Measurements from ENCODE around the gene RAB11FIP2.

Gene RAB11FIP2

DNA sequence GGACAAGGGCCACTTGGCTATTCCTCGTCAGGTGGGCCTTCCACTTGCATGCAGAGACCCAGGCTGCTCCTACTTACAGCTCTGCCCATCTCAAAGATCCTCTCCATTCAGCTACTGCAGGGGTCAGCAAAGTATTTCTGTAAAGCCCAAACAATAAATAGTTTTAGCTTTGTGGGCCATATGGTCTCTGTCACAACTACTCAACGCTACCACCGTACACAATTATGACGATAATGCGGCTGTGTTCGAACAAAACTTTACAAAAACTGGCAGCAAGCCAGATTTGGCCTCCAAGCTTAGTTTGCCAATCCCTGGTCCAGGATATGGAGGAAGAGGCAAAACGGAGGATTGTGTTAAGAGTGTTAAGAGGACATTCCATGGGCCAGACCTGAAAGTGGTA lies 12.8 kb downstream of the RAB11FIP2 start:
- DNase-seq (ENCODE audit: low spot score): no peak

DNA sequence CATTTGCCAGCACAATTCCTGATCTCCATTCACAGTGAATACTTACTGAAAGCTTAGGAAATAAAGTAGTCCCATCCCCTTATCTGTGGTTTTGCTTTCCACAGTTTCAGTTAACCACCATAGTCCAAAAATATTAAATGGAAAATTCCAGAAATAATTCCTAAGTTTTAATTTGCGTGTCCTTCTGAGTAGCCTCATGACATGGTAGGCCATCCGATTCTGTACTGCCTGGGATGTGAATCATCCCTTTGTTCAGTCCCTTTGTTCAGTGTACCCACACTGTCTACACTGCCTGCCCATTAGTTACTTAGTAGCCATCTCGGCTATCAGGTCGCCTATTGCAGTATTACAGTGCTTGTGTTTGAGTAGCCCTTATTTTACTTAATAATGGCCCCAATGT lies 14.2 kb downstream of the RAB11FIP2 start:
- DNase-seq (ENCODE audit: low spot score): no peak

DNA sequence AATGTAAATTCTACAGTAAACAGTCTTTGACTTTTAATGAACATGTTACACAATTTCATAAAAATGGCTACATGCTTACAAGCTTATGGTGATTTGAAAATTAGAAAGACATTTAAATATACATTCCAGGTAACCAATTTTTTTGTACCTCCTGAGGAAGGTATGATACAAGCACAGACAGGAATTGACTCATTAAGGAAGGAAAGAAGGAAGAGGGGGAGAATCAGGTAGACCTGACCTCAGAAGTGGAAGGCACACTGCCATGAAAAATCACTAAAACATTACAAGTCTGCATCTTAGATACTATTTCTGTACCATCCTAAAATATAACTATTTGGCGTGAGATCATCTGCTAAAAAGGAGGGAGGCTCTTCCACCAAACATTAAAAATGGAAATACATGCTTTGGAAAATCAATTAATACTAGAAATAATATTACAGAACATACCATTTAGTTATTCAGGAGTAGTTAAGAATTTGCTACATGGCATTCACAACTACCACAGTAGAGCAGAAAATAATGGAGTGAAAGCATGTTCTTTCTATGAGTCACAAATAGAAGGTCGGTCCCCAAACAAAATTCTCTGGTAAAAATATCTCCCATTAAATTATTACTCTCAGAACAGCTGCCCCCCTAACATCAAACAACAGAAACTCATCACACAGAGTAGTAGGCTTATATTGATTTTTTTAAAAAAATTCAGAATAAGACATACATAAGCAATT lies 15.2 kb downstream of the RAB11FIP2 start:
- DNase-seq (ENCODE audit: low spot score): no peak

DNA sequence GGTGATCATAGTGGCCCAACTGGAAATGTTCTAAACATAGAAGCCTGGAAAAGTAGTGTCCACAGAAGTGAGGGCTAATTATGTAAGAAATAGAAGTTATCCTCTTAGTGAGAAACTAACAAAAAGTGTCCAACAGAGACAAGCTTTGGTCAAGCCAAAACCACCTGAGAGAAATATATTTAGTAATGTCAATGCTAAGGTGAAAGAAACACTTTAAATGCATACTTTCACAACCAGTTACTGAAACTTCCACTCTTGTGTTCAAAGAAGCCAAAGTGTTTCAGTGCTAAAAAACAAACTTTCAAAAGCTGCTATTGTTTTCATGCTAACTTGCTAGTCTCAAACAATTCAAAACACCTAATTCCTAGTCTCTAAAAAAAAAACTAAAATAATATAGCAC lies 18.1 kb downstream of the RAB11FIP2 start:
- DNase-seq (ENCODE audit: low spot score): no peak

DNA sequence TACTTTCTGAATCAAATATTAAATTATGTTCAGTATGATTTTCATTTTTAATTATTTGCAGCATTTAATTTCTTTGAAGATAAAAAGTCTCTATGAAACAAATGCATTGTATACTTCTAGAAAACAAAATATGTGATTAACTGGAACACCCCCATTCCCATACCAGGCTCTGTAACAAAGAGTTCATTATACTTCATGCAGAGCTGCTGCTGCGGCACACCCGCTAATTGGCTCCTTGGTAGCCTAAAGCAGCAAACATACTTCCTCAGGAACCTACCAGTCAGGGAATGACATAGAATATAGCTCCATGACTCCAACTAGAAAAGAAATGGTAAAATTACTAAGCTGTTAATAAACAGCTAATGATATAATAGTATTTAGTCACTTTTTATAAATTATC lies 19.3 kb downstream of the RAB11FIP2 start:
- DNase-seq (ENCODE audit: low spot score): no peak

DNA sequence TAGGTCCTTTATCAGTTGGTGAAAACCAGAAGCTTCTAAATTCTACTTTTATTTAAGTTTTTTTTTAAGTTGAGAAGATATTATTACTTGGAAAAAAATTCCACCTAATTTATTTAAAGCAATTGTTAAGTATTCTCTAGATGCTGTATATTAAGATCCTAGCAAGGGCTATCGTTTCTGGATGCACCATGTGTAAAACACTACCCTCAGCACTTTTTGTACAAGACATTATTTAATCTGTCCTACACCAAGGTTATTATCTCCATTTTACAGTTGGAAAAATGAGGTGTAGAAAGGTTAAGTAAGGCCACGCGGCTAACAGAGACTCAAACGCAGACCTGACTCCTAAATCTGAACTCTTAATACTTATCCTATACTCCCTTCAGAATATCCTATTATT lies 19.8 kb downstream of the RAB11FIP2 start:
- no peak for DNase-seq (ENCODE audit: low spot score)

DNA sequence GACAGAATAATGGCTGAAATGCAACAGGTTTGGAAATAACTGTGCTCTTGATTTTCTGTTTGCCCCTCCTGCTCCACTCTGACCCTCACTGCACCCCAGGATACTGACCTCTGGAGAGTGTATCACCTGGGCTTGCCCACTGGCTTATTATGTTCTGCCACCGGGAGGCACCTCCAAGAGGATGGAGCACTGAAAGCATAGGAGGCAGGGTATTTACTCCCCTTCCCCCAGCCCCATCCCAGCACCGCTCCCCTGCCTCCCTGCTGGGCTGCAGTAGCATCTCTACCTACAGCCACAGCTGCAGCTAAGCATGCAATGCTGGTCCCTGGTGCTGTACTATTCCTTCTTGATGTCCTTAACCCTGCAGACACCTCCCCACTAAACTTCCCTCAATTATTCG lies 26.4 kb downstream of the RAB11FIP2 start:
- no peak for DNase-seq (ENCODE audit: low spot score)

DNA sequence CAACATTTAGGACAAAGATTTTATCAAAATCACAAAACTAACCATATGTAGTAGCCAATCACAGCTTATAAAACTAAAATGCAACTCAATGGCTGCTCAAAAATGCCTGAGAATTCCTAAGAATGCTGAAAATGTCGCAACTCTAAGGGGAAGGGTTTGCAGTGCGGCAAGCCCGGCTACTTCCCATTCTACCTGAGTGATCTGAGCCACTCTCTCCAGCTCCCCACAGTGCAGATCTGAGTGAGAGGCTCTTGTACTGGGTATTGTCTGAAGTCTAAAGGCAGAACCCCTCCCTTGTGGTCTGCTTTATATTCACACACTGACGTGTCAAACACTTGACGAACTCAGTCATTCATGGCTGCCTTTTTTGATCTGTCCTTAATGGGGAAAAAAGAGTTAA lies 28.9 kb downstream of the RAB11FIP2 start:
- no peak for DNase-seq (ENCODE audit: low spot score)

DNA sequence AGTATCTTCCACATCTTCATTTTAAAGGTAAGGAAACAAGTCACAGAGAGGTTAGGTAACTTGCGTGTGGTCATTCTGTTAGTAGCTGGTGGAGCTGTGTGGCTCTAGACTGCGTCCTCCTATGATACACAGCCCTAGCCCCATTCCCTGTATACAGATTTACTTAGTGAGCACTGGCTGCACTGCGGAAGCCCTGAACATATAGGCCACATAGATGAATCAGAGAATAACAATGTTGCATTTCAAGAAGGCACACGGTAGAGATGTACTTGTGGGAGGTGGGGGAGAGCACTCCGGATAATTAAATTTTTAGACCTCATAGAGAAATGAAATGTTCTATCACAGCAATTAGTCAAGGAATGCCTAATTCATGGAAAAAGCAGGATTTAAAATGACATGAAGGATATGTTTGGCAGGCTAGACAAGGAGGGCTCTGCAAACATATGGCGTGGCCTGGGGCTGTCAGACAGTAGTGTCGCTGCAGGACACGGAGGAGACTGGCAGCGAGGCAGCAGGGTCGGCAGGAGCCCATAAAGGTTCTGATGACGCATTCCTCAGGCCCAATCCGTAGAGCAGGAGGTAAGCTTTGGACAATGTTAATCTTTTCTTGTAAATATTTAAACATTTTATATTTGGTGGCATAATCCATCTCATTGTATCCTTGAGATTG lies 29.5 kb downstream of the RAB11FIP2 start:
- no peak for DNase-seq (ENCODE audit: low spot score)

DNA sequence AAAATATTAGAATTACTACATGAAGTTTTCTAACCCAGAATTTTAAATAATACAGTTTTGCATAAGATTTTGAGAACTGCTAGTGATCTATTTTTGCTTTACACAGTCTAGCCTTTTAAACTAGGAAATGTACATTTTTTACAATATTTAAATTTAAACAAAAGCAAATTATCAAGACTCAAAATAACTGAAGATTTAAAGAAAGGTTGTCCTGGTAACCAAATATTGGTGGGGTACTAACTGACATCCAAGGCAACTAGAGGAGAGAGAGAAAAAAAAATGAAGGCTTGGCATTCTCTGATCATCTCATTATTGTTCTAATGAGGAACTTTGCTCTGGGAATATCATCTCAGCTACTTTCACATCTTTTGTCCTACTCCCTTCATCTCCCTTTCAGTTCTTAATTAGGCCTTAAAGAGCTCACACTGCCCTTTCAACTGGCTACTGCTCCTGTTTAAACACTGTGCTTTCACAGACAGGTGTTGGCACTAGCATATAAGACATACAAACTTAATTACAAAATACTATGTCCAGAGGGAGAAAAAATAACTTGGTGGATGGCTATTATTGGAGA lies 33.7 kb downstream of the RAB11FIP2 start:
- DNase-seq (ENCODE audit: low spot score): no peak

DNA sequence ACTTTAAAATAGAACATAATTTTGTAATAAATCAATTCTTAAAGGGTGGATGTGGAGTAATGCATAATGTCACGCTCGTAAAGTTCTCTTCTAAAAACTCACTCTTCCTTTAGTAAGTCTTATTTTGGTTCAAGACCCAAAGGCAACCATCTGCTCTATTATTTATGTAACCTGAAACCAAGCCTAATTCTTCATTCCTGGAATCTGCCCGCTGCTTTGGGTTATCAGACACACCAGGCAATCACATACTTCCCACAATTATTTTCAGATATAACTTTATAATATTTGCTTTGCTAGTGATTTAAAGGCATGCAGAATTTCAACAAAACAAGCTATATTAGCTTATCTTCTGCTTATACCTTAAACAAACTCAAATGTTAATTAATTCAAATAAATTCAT lies 39.0 kb downstream of the RAB11FIP2 start:
- no peak for DNase-seq (ENCODE audit: low spot score)

DNA sequence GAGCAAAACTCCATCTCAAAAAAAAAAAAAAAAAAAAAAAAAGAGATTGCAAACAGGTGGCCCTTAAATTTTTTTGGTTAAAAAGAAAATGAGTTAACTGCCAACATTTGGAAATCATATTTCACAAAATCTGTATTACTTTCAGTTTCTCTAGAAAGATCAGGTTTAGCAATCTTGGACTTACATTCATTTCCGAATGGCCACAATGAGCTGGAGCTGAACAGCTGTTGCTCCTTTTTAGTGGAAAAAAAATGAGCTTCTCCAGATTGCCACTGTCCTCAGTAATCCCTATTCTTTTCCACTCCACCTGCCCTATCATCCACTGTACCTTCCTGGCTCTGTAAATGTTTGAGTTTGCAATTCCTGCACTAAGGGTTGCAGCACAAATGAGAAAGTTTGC lies 43.6 kb downstream of the RAB11FIP2 start:
- no peak for DNase-seq (ENCODE audit: low spot score)

DNA sequence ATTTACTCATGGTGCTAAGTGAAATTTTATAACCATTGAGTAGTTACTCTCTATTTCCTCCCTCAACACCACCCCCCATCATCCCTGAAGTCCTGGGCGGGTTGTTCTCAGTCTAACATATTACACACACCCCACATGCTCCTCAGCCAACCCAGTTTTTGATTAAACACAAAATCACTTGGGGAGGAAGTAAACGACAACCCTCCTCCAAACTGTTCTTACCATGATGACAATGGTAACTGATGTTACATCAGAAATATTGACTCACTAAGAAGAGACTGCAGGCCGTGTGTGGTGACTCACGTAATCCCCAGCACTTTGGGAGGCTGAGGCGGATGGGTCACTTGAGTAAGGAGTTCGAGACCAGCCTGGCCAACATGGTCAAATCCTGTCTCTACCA lies 44.2 kb downstream of the RAB11FIP2 start:
- DNase-seq (ENCODE audit: low spot score): no peak

DNA sequence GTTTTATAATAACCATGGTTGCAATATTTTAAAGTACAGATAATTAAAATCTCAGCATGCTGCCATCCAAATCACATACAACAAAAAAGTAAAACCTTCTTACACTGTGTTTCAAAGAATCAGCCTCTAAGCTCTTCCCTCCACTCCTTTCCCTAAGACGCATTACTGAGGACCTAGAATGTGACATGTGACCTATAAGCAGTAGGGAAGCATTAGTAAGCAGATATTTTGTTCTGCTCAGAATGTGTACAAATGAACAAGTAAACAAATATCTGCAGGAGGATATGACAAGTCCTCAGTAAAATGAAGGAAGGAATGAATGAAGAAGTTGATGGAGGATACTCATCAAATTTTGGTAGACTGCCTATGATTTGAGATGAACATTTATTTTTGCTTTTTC lies 49.1 kb downstream of the RAB11FIP2 start:
- no peak for DNase-seq (ENCODE audit: low spot score)

DNA sequence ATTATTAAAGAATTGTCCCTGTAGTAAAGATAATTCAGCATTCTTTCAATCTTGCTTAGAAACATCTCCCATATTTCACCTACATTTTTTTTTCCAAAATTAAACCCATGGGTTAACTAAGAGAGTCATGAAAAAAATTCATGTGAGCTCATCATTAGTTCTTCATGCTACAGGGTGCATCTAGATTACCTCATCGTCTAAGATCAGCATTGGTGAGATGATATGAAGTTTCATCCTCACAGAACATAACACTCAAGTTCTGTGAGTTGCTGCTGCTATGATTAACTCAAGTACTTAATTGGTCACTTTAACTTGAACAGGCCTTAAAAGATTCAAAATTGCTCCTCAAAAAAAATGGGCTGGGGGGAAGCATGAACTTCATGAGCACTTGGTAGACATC lies 50.0 kb downstream of the RAB11FIP2 start:
- DNase-seq (ENCODE audit: low spot score): no peak

DNA sequence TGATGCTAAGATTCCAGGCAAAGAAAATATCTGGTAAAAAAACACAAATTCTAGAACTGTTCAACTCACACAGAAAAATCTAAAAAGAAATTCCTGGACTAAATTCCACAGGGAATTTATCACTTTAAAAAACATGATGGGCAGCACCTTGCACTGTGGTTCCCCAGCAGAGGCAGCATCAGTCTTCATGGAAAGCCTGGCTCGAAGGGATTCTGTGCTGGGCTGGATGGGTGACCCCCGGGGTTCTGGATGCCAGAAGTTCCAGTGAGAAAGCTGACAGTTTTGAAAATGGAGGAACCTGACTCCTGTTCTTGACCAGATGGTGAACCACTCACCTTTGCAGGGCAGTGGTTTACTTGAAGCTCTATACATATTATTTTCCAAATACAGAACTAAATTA lies 52.0 kb downstream of the RAB11FIP2 start:
- DNase-seq (ENCODE audit: low spot score): no peak

DNA sequence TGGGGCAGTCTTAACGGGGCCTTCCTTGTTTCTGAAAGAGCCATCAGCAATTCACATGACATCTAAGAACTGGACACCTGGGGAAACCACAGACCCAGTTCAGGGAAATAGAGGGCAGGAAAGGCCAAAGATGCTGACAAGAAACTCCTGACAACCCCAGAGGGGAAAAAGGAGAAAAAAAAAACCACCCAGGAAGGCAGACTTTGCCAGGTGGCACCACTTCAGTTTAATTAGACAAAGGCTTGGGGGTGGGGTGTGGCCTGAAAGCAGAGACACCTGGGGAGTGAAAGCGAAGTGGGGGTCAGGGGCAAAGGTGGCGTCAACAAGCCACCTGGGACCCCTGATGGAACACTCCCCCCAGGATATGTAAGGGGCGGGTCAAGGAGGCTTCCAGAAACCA lies 53.6 kb downstream of the RAB11FIP2 start:
- DNase-seq (ENCODE audit: low spot score): no peak

DNA sequence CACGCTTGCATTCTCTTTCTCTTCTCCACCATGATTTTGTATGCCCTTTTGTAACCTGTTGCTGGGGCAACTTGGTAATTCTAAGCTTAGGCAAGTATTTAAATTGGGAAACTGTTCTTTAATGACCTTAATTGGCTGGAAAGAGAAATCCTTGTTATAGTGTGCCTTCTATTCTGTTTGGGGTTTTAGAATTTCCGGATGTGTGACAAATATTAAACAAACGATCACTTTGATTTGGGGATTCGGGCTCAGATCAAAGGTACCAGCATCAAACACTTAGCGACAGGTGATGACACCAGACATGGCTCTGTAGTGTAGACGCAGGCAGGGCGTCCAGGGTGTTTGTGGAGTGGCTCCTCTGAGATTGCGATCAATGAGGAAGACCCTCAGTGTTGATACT lies 55.0 kb downstream of the RAB11FIP2 start:
- DNase-seq (ENCODE audit: low spot score): no peak

DNA sequence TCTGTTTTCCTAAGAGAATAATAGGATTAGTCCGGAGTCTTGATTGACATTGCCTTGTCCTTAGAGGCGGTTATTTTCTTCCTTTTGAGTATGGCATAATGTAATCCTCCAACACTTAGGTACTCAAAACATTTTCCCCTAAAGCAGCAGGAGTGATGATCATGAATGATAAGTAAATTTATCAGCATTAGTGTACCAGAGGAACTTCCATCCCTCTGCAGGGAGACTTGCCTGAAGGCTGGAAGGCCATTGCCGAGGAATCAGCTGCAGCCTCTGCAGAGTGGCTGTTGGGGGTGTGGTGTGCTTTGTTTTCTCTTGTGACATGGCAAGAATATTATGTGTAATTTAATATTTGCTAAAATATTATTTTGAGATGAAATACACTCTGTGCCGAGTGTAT lies 56.8 kb downstream of the RAB11FIP2 start:
- DNase-seq (ENCODE audit: low spot score): no peak

DNA sequence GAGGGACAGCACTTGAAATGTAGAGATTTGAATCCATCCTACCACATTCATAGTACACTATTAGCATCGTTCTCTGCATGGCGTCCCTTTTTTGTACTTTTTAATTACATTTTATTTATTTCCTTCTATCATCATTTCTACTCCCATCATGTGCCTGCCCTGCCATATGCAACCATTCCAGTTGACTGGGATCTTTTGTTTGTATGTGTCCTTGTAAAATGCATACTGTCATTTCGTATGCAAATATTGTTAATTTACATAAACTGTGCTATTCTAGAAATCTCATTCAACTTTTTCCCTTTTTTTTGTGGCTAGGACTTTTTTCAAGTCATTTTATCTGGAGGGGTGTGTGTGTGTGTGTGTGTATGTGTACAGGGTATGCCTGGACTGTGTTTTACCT lies 57.9 kb downstream of the RAB11FIP2 start:
- DNase-seq (ENCODE audit: low spot score): no peak

DNA sequence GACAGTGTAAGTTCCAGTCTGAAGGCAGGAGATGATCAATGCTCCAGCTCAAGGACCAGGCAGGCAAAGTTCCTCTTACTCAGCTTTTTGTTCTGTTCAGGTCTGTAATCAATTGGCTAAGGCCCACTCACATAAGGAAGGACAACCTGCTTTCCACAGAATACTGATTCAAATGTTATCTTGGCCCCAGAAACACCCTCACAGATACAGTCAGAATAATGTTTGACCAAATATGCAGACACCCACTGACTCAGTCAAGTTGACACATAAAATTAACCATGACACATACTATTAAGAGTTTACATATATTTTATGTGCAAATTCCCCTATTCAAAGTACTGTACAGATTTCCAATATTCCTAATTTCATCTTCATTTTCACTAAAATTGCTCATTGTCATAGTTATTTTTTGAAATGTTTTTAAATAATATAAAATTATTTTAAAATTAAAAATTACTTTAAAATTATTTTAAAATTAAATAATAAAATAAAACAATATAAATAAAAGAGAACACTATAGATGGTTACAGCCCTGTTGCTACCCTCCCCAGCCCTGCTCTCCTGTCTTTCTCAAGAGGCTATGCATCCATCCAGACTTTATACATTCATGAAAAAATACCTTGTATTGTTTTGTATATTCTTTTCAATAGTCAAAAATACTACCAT lies 59.4 kb downstream of the RAB11FIP2 start:
- no peak for DNase-seq (ENCODE audit: low spot score)

DNA sequence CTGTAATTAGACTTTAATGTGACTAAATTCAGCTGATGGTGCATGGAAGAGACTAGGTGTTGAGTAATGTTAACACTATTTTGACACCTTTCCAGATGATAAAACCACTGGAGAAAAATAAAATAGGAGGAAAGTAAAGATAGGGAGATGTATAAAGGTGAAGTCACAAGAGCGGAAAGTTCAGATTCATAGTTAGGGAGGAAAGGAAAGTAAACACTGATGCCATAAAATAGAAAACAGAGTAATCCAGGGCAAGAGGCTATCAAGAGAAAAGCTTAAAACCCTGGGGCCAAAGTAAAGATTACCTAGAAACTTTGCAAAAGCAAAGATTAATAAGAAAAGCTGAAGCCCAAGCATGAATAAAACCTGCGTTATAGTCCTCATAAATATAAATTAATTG lies 62.8 kb downstream of the RAB11FIP2 start:
- DNase-seq (ENCODE audit: low spot score): no peak
